ENCODE results near the gene CYB5A. TPM values are rescaled to one million over a fixed set of nuclear protein-coding genes. Genes with fewer than 3 reads are reported as not detected.

CYB5A gene
- total RNA-seq, 1 donor from 2014 or later, result 105 TPM

- Histone ChIP-seq H3K9me3 (replicated peaks) (no peaks in the 10 kb centered on the region), H3K27ac (replicated peaks) (no peak overlapping the region), H3K27me3 (ENCODE audit: low read depth) (no peaks in the 10 kb centered on the region), H3K4me3 (no peak overlapping the region), H3K4me1 (peaks cover 78% of the 10 kb centered on the region), H3K36me3 (no peaks in the 10 kb centered on the region)
- TF ChIP-seq CTCF (IDR thresholded peaks at IDR 0.05; ENCODE audit: borderline replicate concordance), result no peak
- intact Hi-C loops (cut with micrococcal nuclease), result no loop called here
- no peak for DNase-seq
Observed at GRCh38 chr18:74275736-74276135, 16.0 kb downstream of the CYB5A start.

DNA sequence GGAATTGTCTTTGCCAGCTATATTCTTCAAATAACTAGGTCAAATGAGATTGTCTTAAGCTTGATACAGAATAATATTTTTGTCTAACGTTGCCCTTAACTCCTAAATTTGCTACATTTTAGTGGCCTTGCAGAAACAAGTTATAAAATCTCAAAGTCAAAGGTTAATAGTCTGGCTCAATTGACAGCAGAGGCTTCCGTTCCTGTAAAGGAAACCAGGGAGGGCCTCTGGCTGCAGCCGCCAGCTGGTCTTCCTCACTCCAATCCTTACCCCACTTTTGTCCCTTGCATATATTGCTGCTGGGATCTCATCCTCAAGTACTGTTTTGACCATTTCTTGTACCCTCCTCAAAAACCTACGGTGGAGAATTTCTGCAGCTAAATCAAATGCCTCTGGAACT lies 17.1 kb downstream of the CYB5A start:
- DNase-seq, result no peak
- H3K9me3 ChIP-seq (replicated peaks), result no peaks in the 10 kb centered on the region
- H3K4me3 ChIP-seq, result no peak overlapping the region
- TF ChIP-seq CTCF (IDR thresholded peaks at IDR 0.05; ENCODE audit: borderline replicate concordance), result no peak
- intact Hi-C loops (cut with micrococcal nuclease), result no loop called here
- no peaks in the 10 kb centered on the region for H3K36me3 ChIP-seq
- H3K4me1 ChIP-seq, result peaks cover 86% of the 10 kb centered on the region
- no peaks in the 10 kb centered on the region for H3K27me3 ChIP-seq (ENCODE audit: low read depth)
- H3K27ac ChIP-seq (replicated peaks), result no peak overlapping the region

DNA sequence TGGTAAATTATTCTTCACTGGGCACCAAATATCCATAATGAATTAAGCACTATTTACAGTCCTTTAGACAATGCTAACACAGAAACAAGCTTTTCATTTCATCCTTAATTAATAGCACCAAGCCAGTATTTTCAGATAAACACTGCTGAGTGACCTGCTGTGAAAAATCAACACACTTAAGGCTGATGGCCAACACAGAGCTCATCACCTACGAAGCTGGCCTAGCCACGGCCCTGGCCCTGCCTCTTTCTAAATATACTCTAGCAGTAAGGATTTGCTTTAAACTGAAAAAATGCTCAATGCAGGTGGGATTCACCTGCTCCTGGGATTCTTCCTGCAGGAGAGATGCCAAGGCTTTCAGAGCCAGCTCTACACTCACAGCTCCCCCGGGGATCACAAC lies 18.4 kb downstream of the CYB5A start:
- peaks cover 90% of the 10 kb centered on the region for H3K4me1 ChIP-seq

DNA sequence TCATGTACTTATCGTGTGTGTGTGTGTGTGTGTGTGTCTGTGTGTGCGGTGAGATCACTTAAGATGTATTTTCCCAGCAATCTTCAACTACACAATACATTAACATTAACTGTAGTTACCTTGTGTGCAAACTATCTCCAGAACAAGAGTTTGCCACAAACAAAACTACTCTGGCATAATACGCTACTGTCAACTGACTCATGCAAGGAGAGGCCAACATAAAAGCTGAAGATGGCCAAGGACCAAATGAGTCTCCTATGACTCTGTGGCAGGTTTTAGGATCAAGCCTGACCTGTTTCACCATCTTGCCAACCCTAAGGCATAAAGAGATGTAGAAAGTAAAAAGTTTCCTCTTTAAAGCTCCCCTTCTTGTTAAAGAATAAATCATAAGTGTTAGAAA lies 20.1 kb downstream of the CYB5A start:
- Histone ChIP-seq H3K27ac (replicated peaks) (no peak overlapping the region), H3K9me3 (replicated peaks) (no peaks in the 10 kb centered on the region), H3K27me3 (ENCODE audit: low read depth) (no peaks in the 10 kb centered on the region), H3K36me3 (no peaks in the 10 kb centered on the region), H3K4me1 (peaks cover 78% of the 10 kb centered on the region), H3K4me3 (no peak overlapping the region)
- DNase-seq, result no peak
- no peak for TF ChIP-seq CTCF (IDR thresholded peaks at IDR 0.05; ENCODE audit: borderline replicate concordance)
- intact Hi-C loops (cut with micrococcal nuclease), result no loop called here

More for the DNA sequence above, 18.4 kb downstream of the CYB5A start:
- Histone ChIP-seq H3K27me3 (ENCODE audit: low read depth) (no peaks in the 10 kb centered on the region), H3K27ac (replicated peaks) (no peak overlapping the region), H3K4me3 (no peak overlapping the region), H3K36me3 (no peaks in the 10 kb centered on the region), H3K9me3 (replicated peaks) (no peaks in the 10 kb centered on the region)
- no peak for DNase-seq
- TF ChIP-seq CTCF (IDR thresholded peaks at IDR 0.05; ENCODE audit: borderline replicate concordance), result no peak
- intact Hi-C loops (cut with micrococcal nuclease), result no loop called here

- intact Hi-C loops (cut with micrococcal nuclease), result no loop called here
- DNase-seq, result peak; percentile 22
- peak overlapping the region; percentile 53 for H3K27ac ChIP-seq (replicated peaks)
Observed at GRCh38 chr18:74268933-74269620, 22.7 kb downstream of the CYB5A start.

More at GRCh38 chr18:74268933-74269620, 22.7 kb downstream of the CYB5A start:
- Histone ChIP-seq H3K9me3 (replicated peaks) (no peaks in the 10 kb centered on the region), H3K4me1 (peaks cover 54% of the 10 kb centered on the region), H3K36me3 (no peaks in the 10 kb centered on the region), H3K4me3 (no peak overlapping the region), H3K27me3 (ENCODE audit: low read depth) (no peaks in the 10 kb centered on the region)
- no peak for TF ChIP-seq CTCF (IDR thresholded peaks at IDR 0.05; ENCODE audit: borderline replicate concordance)
